AML-193 (cell line): Measurements from ENCODE around the gene MAPKBP1.
"Not testable (repeated sequence)": the region's sequence is repeated elsewhere in the genome, so short reads cannot be mapped to it uniquely, and the experiment has no call there.

Experiments
- DNase-seq, 2 experiments: peaks; one replicate each; lab custom pipeline; 2025; lab: John Stamatoyannopoulos, UW

Gene MAPKBP1

GRCh38 chr15:41827880-41828806 lies 53.9 kb downstream of the MAPKBP1 start, which contains the start of gene JMJD7:
JMJD7 (plus strand) TSS chr15:41828092; CDS start chr15:41828125, 33 bp downstream.
- peak; percentile 65 to 71 for DNase-seq

- no peak for DNase-seq
These were observed 54.5 kb downstream of the MAPKBP1 start for GRCh38 chr15:41828807-41829141.

- DNase-seq: no peak
These were observed 55.8 kb downstream of the MAPKBP1 start for GRCh38 chr15:41829959-41830646.

GRCh38 chr15:41831291-41831690 lies 57.0 kb downstream of the MAPKBP1 start:
- DNase-seq: not testable (repeated sequence)

GRCh38 chr15:41832208-41832607 lies 57.9 kb downstream of the MAPKBP1 start:
- DNase-seq: no peak

- DNase-seq: no peak
These were observed 58.6 kb downstream of the MAPKBP1 start for GRCh38 chr15:41832875-41833274.

- DNase-seq: no peak
These were observed 59.8 kb downstream of the MAPKBP1 start for GRCh38 chr15:41834096-41834495.

- no peak for DNase-seq
These were observed 61.8 kb downstream of the MAPKBP1 start for GRCh38 chr15:41836073-41836472.

- no peak for DNase-seq
These were observed 62.6 kb downstream of the MAPKBP1 start for GRCh38 chr15:41836713-41837454.

- DNase-seq: no peak
These were observed 64.2 kb downstream of the MAPKBP1 start, which contains the start of gene PLA2G4B for GRCh38 chr15:41838400-41838897. PLA2G4B (plus strand) TSS chr15:41838847; CDS start chr15:41838914, 67 bp downstream.

- DNase-seq: no peak
These were observed 65.7 kb downstream of the MAPKBP1 start for GRCh38 chr15:41839781-41840491.

- no peak for DNase-seq
These were observed 66.4 kb downstream of the MAPKBP1 start for GRCh38 chr15:41840673-41841072.

- DNase-seq: no peak
These were observed 66.8 kb downstream of the MAPKBP1 start for GRCh38 chr15:41841131-41841530.

- no peak for DNase-seq
These were observed 67.9 kb downstream of the MAPKBP1 start for GRCh38 chr15:41842229-41842628.

- DNase-seq: no peak
These were observed 69.3 kb downstream of the MAPKBP1 start for GRCh38 chr15:41843571-41843970.

GRCh38 chr15:41844814-41845213 lies 70.5 kb downstream of the MAPKBP1 start:
- DNase-seq: no peak

- no peak for DNase-seq
These were observed 72.9 kb downstream of the MAPKBP1 start for GRCh38 chr15:41847206-41847605.

- no peak for DNase-seq
These were observed 73.7 kb downstream of the MAPKBP1 start for GRCh38 chr15:41847981-41848380.

GRCh38 chr15:41848631-41849030 lies 74.3 kb downstream of the MAPKBP1 start:
- no peak for DNase-seq

- DNase-seq: no peak
These were observed 74.9 kb downstream of the MAPKBP1 start for GRCh38 chr15:41849204-41849603.

GRCh38 chr15:41849861-41850260 lies 75.6 kb downstream of the MAPKBP1 start:
- no peak for DNase-seq
